CD4-positive, alpha-beta T cell treated with Interleukin-17A for 1 hour (primary cell): ENCODE measurements around the gene CCDC78.
"Not testable (repeated sequence)": the region's sequence is repeated elsewhere in the genome, so short reads cannot be mapped to it uniquely, and the experiment has no call there.

Experiments
- DNase-seq: peaks from one replicate; pipeline ENCODE4 v3.0.0-alpha.2; 2020

Gene CCDC78

DNA sequence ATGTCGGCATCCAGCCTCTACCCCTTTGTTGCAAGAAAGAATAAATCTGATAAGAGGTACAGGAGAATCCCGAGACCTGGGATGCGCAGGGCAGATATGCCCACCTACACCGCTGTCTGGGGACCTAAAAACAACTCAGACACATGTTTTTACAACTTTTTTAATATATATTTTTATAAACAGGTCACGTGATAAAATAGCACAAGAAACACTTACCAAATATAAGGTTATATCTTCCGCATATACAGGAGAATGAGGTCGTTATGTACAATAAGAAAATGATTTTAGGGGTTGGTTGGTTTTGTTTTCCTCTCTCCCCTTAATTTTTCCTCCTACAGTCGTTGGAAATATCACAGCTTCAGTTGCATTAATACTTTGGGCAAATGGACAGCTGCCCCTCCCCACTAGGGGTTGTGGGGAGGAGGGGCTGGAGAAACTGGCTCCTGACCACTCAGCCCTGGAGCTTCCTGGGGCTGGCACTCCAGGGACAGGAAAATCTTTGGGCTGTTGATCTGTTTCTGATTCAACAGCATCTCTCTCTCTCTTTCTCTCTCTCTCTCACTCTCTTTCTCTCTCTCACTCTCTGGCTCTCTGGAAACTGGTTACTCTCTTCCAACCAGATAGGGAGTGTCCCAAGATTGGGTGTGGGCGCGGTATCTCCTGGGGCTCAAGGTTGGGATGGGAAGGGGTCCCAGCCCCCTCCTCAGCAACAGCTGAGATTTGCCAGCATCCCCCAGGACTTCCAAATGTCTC, 33.7 kb downstream of the CCDC78 start:
- DNase-seq: no peak

DNA sequence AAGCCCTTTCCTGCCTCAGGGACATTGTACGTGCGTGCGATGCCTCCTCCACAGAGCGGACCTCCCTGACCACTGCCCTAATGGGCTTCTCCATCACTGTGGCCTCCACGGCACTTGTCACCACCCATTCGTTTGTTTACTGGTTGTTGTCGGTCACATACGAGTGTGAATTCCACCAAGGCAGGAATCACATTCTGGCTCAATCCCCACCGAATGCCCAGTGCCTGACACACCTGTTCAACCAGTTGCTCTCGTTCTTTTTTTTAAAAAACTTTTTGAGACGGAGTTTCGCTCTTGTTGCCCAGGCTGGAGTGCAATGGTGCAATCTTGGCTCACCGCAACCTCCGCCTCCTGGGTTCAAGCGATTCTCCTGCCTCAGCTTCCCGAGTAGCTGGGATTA, 35.0 kb downstream of the CCDC78 start:
- DNase-seq: not testable (repeated sequence)

- DNase-seq: no peak
Observed at GRCh38 chr16:689175-689897, 36.9 kb downstream of the CCDC78 start.

DNA sequence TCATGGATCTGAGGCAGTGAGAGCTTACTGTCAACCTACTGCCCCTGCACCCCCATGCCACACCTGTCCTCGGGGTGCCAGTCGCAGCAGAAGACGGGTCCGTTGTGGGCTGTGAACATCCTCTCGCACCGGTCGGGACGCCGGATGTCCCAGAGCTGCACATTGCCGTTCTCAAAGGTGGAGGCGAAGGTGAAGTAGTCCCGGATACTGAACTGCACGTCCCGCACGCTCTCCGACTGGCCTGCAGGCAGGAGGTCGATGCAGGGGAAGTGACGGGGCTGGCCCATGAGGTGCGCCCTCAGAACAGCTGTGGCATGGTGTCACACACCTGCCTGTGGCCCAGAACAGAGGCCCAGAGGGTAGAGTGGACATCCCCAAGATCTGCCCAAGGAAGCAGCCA, 38.7 kb downstream of the CCDC78 start:
- DNase-seq: no peak

DNA sequence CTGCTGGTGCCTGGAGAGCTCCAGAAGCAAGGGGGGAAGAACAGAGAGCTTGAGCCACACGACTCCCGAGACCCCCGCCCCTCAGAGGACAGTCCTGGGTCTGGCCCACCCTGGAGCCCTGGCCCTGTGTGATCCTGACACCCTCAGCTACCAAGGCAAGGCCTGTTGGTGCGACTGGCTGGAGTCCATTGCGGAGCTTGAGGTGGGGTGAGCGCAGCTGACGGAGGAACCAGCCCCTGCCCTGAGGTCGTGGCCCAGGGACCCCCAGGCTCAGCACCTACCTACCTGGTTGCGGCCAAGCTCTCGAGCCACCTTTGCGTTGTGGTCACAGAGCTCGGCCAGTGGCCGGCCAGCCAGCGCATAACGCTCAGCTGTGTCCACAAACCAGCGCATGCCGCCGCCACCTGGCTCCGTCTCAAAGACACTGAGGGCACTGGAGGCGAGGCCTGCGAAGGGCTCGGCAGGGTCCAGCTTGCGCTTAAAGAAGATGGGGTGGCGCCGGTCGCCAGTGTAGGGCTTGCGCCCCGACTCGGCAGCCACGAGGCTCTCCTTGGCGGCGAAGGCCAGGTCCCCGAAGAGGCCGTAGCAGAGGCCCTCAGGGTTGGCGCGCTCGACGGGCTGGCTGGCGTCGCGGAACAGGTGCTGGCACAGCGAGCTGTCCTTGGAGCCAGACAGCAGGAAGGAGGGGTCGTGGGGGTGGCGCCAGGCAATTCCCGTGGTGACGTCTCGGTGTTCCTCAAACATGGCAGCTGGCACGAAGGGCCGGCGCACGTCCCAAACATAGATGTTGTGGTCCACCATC, 39.6 kb downstream of the CCDC78 start:
- DNase-seq: no peak

- DNase-seq: no peak
Observed at GRCh38 chr16:685967-686366, 40.3 kb downstream of the CCDC78 start.

DNA sequence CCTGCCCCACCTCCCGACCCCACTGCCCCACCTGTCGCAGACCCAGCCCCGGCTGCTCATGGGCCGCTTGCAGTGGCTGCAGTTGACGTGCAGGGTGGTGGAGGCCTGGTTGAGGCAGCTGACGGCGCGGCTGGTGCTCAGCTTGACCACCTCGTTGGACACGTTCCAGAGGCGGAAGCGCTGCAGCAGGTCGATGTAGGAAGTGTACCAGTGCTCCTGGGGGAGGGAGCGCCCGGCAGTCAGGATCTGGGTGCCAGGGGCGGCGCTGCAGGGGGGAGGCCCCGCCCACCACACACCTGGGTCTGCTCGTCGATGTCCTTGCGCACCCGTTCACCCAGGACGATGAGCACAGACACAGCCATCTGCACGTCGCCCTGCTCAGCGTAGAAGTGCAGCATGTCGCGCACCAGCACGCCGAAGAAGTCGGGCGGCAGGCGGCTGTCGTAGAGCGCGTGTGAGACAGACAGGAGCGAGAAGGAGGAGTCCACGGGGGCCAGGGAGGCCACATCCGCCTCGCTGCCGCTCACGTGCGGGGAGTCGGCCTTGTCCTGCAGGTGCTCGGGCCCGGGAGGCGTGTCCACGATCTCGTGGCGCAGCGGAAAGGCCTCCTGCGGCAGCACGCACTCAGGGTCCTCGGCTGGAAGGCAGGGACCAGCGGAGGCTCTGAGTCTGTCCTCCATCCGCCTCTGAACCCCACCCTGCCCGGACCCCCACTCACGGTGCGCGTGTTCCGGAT, 41.1 kb downstream of the CCDC78 start:
- no peak for DNase-seq

- peak; percentile 98 for DNase-seq
Observed at GRCh38 chr16:684071-684794, 42.0 kb downstream of the CCDC78 start, which contains the start of gene JMJD8. Gene JMJD8, minus strand, starts transcription at chr16:684334. Its CDS starts 15 bp downstream, at chr16:684319.

- no peak for DNase-seq
Observed at GRCh38 chr16:683396-684070, 42.7 kb downstream of the CCDC78 start.

- no peak for DNase-seq
Observed at GRCh38 chr16:682493-683395, 43.5 kb downstream of the CCDC78 start.

- no peak for DNase-seq
Observed at GRCh38 chr16:681746-682427, 44.4 kb downstream of the CCDC78 start.

DNA sequence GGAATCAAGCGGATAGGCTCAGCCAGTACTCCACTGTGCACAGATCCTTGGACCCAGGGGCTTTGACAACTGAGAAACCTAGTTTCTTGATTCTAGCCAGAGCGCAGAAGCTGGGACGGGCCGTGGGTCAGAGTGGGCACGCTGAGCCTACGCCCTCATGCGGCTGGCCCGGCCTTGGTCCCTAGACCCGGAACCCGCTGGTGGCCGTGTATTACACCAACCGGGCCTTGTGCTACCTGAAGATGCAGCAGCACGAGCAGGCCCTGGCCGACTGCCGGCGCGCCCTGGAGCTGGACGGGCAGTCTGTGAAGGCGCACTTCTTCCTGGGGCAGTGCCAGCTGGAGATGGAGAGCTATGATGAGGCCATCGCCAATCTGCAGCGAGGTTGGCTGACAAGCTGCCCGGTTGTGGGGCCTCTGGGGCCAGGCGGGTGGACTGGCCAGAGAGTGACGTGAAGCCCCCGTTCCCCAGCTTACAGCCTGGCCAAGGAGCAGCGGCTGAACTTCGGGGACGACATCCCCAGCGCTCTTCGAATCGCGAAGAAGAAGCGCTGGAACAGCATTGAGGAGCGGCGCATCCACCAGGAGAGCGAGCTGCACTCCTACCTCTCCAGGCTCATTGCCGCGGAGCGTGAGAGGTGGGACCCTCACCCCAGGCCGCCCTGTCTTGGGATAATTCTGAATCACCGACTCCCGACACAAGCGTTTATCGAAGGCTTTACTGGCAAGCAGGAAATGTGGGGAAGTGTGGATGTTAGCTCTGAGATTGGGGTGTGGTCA, 45.1 kb downstream of the CCDC78 start:
- no peak for DNase-seq

- DNase-seq: no peak
Observed at GRCh38 chr16:680625-680945, 45.7 kb downstream of the CCDC78 start.

GRCh38 chr16:679814-680624, 46.2 kb downstream of the CCDC78 start, which contains the start of gene STUB1:
Gene STUB1, plus strand, starts transcription at chr16:680410. Its CDS starts 116 bp downstream, at chr16:680526.
- DNase-seq: peak; percentile 91

DNA sequence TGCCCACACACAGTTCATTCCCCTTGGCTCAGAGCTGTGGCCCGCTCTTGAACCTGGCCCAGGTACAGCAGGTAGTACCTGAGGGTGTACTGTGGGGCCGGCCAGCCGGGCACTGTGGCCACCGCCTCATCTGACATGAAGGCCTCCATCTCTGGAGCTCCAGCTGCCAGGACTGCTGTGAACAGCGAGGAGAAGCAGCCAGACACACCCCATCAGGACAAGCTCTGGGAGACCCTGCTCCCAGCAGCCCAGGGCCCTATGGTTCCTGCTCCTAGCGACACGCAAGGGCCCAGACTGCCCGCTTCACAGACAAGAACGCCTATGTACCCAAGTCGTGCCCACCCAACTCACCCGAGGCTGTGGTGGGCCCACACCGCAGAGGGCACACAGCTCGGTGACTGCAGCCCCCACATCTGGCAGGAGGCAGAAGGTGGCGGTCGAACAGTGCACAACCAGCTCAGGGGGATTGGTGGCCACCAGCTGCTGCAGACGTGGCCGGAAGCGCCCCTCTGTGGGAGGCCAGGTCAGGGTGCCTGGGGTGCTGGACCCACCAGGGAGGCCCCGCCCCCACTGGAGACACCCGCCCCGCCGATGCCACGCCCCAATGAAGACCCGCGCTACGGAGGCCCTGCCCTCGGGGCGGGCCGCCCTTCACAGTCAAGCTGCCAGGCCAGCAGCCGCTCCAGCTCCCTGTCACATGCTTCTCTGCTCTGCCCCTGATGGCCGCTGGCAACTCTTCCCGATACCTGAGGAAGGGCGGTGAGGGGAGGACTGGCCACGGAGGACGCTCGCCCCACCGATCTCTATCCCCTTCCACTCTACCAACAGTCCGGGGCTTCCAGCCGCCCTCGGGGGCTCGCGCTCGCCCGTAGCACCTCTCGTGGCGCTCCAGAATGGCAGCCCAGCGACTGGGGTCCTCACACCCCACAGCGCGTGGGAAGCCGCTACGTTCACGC, 47.1 kb downstream of the CCDC78 start:
- peak; percentile 63 for DNase-seq

DNA sequence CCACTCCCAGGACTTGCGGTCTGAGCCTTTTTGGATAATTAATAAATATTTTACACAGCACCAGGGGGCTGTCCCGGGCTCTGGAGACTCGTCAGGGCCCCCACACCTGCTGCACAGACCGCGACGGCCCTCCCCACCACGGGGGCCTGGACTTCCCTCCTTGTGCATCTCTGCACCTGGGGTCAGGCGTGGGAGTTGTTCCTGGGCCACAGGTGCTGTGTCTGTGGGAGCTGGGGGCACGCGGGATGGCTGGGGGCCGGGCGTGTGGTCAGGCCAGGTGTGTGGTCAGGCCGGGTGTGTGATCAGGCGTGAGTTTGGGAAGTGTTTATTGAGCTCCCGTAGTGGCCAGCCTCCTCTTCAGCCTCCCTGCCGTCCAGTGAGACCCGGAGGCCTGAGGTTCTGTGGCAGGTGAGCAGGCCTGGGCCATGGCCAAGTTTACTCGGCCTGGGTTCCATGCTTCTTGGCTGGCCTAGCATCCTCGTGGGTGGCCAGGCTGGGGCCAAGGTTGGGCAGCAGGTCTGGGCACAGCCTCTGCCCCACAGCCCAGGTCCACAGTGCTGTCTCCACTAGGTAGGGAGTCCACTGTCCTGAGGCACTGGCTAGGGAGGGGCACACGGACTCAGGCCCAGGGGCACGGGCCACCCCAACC, 47.9 kb downstream of the CCDC78 start:
- no peak for DNase-seq
